Measurements from ENCODE around the gene PDZD2.
"Not testable (repeated sequence)": the region's sequence is repeated elsewhere in the genome, so short reads cannot be mapped to it uniquely, and the experiment has no call there.

PDZD2 gene

DNA sequence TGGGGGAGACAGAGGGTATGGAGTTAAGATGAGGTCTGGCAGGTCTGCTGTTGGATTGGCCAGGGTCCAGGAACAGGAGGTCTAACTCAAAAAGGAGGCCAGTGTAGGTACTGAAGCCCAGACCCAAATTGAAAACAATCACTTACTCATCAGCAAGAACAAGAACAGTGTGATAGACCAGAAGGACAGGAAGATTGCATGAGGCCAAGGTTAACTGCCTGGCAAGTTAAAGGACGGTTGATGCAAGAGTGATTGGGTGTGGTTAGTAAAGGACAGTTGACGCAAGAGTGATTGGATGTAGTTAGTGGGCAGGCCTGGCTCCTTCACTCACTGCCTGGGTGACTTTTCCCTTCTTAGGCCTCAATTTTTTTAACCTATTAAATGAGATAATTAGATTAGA lies 132.6 kb downstream of the PDZD2 start:
- no peak overlapping the region for H3K4me3 ChIP-seq
- no peak overlapping the region for H3K9ac ChIP-seq
- no peak overlapping the region for H3K27ac ChIP-seq
- no peaks in the 10 kb centered on the region for H4K20me1 ChIP-seq
- TF ChIP-seq Cebpa-rat (IDR thresholded peaks at IDR 0.05): no peak
- peaks cover 11% of the 10 kb centered on the region for H3K9me3 ChIP-seq
- H3K4me1 ChIP-seq: no peaks in the 10 kb centered on the region
- H3K36me3 ChIP-seq: no peaks in the 10 kb centered on the region
- no peak overlapping the region for H3K4me2 ChIP-seq
- H3K27me3 ChIP-seq: no peaks in the 10 kb centered on the region

DNA sequence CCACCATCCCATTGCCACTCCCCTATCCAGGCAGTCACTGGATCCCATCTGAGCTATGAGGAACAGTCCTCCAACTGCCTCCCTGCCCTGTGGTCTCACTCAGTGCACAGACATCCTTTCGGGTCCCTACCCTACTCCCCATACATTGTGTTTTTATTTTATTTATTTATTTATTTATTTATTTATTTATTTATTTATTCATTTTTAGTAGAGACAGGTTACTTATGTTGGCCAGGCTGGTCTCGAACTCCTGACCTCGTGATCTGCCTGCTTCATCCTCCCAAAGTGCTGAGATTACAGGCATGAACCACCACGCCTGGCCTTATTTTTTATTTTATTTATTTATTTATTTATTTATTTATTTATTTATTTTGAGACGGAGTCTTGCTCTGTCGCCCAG lies 137.4 kb downstream of the PDZD2 start:
- not testable (repeated sequence) for H3K27ac ChIP-seq, H3K4me1 ChIP-seq, H3K4me2 ChIP-seq, H3K36me3 ChIP-seq, H3K4me3 ChIP-seq, H3K27me3 ChIP-seq, H4K20me1 ChIP-seq, H3K9ac ChIP-seq
- H3K9me3 ChIP-seq: peaks cover 16% of the 10 kb centered on the region

DNA sequence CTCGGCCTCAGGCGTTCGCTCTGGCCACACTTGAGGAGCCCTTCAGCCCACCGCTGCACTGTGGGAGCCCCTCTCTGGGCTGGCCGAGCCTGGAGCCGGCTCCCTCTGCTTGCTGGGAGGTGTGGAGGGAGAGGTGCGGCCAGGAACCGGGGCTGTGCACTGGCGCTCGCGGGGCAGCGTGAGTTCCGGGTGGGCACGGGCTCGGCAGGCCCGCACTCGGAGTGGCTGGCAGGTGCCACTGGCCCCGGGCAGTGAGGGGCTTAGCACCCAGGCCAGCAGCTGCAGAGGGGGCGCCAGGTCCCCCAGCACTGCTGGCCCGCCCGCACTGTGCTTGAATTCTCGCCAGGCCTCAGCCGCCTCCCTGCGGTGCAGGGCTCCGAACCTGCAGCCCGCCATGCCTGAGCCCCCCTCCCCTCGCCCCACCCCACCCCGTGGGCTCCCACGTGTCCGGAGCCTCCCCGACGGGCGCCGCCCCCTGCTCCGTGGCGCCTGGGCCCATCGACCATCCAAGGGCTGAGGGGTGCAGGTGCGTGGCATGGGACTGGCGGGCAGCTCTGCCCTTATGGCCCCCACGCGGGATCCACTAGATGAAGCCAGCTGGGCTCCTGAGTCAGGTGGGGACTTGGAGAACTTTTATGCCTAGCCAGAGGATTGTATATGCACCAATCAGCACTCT lies 138.2 kb downstream of the PDZD2 start:
- no peak overlapping the region for H3K9ac ChIP-seq
- H3K9me3 ChIP-seq: peaks cover 13% of the 10 kb centered on the region
- H3K4me3 ChIP-seq: no peak overlapping the region
- no peak overlapping the region for H3K27ac ChIP-seq
- no peak for TF ChIP-seq Cebpa-rat (IDR thresholded peaks at IDR 0.05)
- H3K4me2 ChIP-seq: no peak overlapping the region
- H4K20me1 ChIP-seq: no peaks in the 10 kb centered on the region
- H3K4me1 ChIP-seq: no peaks in the 10 kb centered on the region
- no peaks in the 10 kb centered on the region for H3K36me3 ChIP-seq
- no peaks in the 10 kb centered on the region for H3K27me3 ChIP-seq

- Histone ChIP-seq H3K4me1 (no peaks in the 10 kb centered on the region), H3K27ac (no peak overlapping the region), H3K4me3 (no peak overlapping the region), H3K9me3 (peaks cover 2% of the 10 kb centered on the region; the same call in 1 of the 2 replicates), H3K9ac (no peak overlapping the region), H3K27me3 (no peaks in the 10 kb centered on the region), H4K20me1 (no peaks in the 10 kb centered on the region), H3K4me2 (no peak overlapping the region), H3K36me3 (no peaks in the 10 kb centered on the region)
- no peak for TF ChIP-seq Cebpa-rat (IDR thresholded peaks at IDR 0.05)
Observed at GRCh38 chr5:31781772-31782171, 142.8 kb downstream of the PDZD2 start.

GRCh38 chr5:31783086-31783645 lies 144.2 kb downstream of the PDZD2 start:
- no peaks in the 10 kb centered on the region for H3K4me1 ChIP-seq
- H3K9me3 ChIP-seq: no peaks in the 10 kb centered on the region
- no peaks in the 10 kb centered on the region for H3K27me3 ChIP-seq
- H3K4me2 ChIP-seq: no peak overlapping the region
- TF ChIP-seq Cebpa-rat (IDR thresholded peaks at IDR 0.05): no peak
- H3K27ac ChIP-seq: no peak overlapping the region
- no peaks in the 10 kb centered on the region for H3K36me3 ChIP-seq
- H3K9ac ChIP-seq: no peak overlapping the region
- no peak overlapping the region for H3K4me3 ChIP-seq
- H4K20me1 ChIP-seq: no peaks in the 10 kb centered on the region

GRCh38 chr5:31783731-31784130 lies 144.8 kb downstream of the PDZD2 start:
- Histone ChIP-seq H3K4me3 (no peak overlapping the region), H3K27me3 (no peaks in the 10 kb centered on the region), H3K9ac (no peak overlapping the region), H3K36me3 (no peaks in the 10 kb centered on the region), H3K4me1 (no peaks in the 10 kb centered on the region), H3K27ac (no peak overlapping the region), H3K4me2 (no peak overlapping the region), H3K9me3 (0 out of 2 replicates have a peak, but pooled peaks cover under 1% of the 10 kb centered on the region), H4K20me1 (no peaks in the 10 kb centered on the region)
- TF ChIP-seq Cebpa-rat (IDR thresholded peaks at IDR 0.05): no peak

DNA sequence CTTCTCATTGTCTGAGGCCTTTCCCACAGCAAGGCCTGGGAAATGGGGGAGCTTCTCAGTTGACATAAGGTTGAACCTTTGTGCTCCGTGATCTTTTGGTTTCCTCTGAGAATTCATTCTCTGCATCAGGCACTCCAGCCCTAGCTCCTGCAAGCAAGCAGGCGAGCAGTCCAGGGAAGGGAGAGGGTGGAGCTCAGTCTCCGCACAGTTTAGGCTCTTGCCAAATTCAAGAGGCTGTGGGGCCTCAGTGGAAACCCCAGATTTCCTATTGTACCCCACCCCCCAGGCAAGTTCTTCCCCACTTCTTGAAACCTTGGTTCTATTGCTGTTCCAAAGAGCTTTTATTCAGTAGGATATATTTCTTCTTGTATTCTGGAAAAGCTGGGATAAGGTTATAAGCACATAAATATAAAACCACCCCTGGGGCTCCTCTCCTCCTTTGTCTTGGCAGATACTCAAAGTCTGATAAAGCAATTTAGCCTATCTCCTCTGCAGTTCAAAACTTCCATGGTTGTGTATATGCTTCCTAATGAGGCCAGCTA lies 147.2 kb downstream of the PDZD2 start:
- H3K9me3 ChIP-seq: peaks cover 7% of the 10 kb centered on the region; the same call in 1 of the 2 replicates
- H3K4me2 ChIP-seq: no peak overlapping the region
- no peaks in the 10 kb centered on the region for H3K4me1 ChIP-seq
- H3K9ac ChIP-seq: no peak overlapping the region
- TF ChIP-seq Cebpa-rat (IDR thresholded peaks at IDR 0.05): no peak
- H3K36me3 ChIP-seq: no peaks in the 10 kb centered on the region
- no peak overlapping the region for H3K27ac ChIP-seq
- H4K20me1 ChIP-seq: no peaks in the 10 kb centered on the region
- no peaks in the 10 kb centered on the region for H3K27me3 ChIP-seq
- H3K4me3 ChIP-seq: no peak overlapping the region

DNA sequence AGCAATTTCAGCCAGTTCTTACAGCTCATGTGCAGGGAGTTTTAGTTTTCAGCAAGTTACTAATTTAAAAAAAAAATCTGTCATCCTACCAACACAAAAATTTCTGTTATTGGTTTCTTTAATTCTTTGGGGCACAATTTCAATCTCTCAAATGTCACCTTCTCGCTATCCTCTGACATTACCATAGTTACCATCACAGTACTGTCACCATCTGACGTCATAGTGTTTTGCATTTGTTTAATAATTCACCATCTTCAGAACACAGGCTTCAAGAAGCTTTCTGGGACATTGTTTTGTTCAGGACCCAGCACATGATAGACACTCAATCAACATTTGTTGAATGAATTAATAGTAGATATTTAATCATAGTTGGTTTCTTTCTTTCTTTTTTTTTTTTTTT lies 155.1 kb downstream of the PDZD2 start:
- H3K27me3 ChIP-seq: no peaks in the 10 kb centered on the region
- H3K9me3 ChIP-seq: peaks cover 4% of the 10 kb centered on the region; the same call in 1 of the 2 replicates
- no peaks in the 10 kb centered on the region for H3K36me3 ChIP-seq
- no peak overlapping the region for H3K27ac ChIP-seq
- TF ChIP-seq Cebpa-rat (IDR thresholded peaks at IDR 0.05): no peak
- H3K4me1 ChIP-seq: no peaks in the 10 kb centered on the region
- H3K9ac ChIP-seq: no peak overlapping the region
- H3K4me3 ChIP-seq: no peak overlapping the region
- H3K4me2 ChIP-seq: no peak overlapping the region
- no peaks in the 10 kb centered on the region for H4K20me1 ChIP-seq

- H3K9me3 ChIP-seq: no peaks in the 10 kb centered on the region
- H3K9ac ChIP-seq: no peak overlapping the region
- no peak overlapping the region for H3K4me3 ChIP-seq
- no peak overlapping the region for H3K27ac ChIP-seq
- no peaks in the 10 kb centered on the region for H3K27me3 ChIP-seq
- no peak overlapping the region for H3K4me2 ChIP-seq
- no peak for TF ChIP-seq Cebpa-rat (IDR thresholded peaks at IDR 0.05)
- no peaks in the 10 kb centered on the region for H3K36me3 ChIP-seq
- no peaks in the 10 kb centered on the region for H3K4me1 ChIP-seq
- H4K20me1 ChIP-seq: no peaks in the 10 kb centered on the region
Observed at GRCh38 chr5:31798168-31798567, 159.2 kb downstream of the PDZD2 start.

DNA sequence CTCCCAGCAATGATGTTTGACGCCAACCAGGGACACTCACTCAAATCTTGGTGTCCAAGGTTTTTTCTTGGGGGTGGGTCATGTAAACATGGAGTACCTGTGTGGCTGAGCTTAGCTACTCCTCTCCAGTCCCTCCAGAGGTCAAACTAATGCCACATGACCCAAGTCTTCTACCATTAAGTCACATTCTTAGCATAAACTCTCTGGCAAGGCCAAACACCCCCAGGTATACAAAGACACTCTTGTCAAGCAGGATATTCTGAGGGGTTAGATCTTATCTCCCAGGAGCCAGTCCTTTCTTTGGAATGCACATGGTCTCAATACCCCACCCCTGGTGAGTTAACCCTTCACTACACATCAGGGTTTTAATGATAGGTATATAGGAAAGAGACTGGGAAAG lies 161.4 kb downstream of the PDZD2 start:
- H4K20me1 ChIP-seq: no peaks in the 10 kb centered on the region
- TF ChIP-seq Cebpa-rat (IDR thresholded peaks at IDR 0.05): no peak
- H3K4me3 ChIP-seq: no peak overlapping the region
- H3K36me3 ChIP-seq: no peaks in the 10 kb centered on the region
- H3K9ac ChIP-seq: no peak overlapping the region
- no peaks in the 10 kb centered on the region for H3K9me3 ChIP-seq
- H3K27ac ChIP-seq: no peak overlapping the region
- H3K4me2 ChIP-seq: no peak overlapping the region
- H3K27me3 ChIP-seq: no peaks in the 10 kb centered on the region
- no peaks in the 10 kb centered on the region for H3K4me1 ChIP-seq
